NCI-H526 treated with DMSO at 0.1 percent for 48 hours (cell line): ENCODE data around the gene AGBL2.
"Not testable (repeated sequence)": the region's sequence is repeated elsewhere in the genome, so short reads cannot be mapped to it uniquely, and the experiment has no call there.

Experiments used
- DNase-seq: peaks from one replicate; lab custom pipeline; 2025; lab: John Stamatoyannopoulos, UW

The AGBL2 gene

GRCh38 chr11:47715082-47715669 lies at the start of gene AGBL2:
Gene AGBL2, minus strand, starts transcription at chr11:47715369. Its CDS starts 719 bp downstream, at chr11:47714650.
- peak; percentile 44 for DNase-seq

- not testable (repeated sequence) for DNase-seq
Observed at GRCh38 chr11:47759291-47759690, 44.1 kb upstream of the AGBL2 start.

DNA sequence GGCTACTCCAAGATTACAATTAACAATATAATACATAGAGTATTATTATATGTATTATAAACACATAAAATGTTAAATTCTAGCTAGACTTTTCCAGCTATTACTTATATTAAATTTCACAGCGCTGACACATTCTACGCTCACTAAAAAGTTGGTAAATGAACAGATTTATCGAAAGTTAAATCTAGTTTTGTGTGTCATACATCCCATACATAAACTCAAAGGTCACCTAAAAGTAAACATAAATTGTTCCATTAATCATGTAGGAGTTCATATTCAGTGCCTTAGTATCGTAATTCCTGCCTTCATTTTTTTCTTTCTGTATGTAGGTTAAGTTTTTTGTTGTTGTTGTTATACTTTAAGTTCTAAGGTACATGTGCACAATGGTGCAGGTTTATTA lies 41.0 kb upstream of the AGBL2 start:
- DNase-seq: no peak

DNA sequence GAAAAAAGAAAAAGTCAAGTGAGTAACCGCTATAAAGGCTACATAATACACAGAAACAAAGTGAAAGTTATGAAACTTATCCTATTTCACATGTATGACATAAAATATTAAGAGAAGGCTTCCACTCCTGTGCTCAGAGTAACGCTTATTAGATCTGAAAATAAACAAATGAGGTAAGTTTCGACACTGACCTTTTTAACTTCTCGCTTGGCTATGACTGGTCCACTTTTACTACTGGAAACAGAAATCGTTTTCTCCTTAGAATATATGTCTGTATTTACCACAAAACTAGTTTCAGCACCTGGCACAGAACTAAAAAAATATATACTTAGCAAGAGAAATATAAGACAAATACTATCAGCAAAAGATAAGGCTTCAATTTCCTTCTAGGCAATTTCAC lies 35.6 kb upstream of the AGBL2 start:
- DNase-seq: no peak

GRCh38 chr11:47742494-47742893 lies 27.3 kb upstream of the AGBL2 start:
- not testable (repeated sequence) for DNase-seq

- DNase-seq: not testable (repeated sequence)
Observed at GRCh38 chr11:47737817-47738216, 22.6 kb upstream of the AGBL2 start.

DNA sequence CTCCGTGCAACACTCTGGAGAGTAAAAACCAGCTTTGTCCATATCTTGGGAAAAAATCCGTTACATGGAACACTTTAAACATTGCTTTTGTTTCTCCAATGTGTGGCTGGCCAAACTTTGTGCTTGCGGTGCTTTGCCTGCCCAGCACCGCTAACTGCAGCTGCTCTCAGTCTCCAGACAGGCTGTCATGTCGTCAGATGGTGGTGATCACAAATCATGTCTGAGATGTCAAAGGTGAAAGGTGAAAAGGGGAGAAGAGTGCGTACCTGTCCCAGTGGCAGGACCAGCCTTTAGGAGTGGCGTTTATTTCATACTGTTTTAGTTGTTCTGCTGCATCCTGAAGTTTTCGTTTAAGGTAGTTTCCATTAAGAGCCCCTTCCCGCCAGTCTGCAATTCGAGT lies 17.1 kb upstream of the AGBL2 start:
- no peak for DNase-seq

GRCh38 chr11:47731475-47731874 lies 16.3 kb upstream of the AGBL2 start:
- no peak for DNase-seq

DNA sequence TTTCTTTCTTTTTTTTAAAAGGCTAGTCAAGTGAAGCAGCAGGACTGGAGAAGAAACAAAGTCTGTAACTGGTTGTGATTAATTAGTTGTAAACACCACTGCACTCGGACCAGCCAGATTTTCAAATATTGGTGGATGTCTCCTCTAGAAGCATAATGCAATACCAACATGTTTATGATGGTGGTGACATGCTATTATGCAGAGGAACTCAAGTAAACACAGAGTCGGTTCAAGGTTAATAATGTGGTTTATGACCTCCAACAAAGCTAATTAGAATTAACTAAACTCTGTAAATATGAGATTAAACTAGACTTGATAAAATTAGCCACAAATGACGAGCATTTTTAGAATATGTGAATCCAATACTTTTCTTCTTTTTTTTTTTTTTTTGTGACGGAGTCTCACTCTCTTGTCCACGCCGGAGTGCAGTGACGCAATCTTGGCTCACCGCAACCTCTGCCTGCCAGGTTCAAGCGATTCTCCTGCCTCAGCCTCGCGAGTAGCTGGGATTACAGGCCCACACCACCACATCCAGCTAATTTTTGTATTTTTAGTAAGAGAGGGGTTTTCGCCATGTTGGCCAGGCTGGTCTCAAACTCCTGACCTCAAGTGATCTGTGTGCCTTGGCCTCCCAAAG lies 11.8 kb upstream of the AGBL2 start:
- DNase-seq: no peak

GRCh38 chr11:47726118-47726442 lies 10.9 kb upstream of the AGBL2 start:
- DNase-seq: no peak

DNA sequence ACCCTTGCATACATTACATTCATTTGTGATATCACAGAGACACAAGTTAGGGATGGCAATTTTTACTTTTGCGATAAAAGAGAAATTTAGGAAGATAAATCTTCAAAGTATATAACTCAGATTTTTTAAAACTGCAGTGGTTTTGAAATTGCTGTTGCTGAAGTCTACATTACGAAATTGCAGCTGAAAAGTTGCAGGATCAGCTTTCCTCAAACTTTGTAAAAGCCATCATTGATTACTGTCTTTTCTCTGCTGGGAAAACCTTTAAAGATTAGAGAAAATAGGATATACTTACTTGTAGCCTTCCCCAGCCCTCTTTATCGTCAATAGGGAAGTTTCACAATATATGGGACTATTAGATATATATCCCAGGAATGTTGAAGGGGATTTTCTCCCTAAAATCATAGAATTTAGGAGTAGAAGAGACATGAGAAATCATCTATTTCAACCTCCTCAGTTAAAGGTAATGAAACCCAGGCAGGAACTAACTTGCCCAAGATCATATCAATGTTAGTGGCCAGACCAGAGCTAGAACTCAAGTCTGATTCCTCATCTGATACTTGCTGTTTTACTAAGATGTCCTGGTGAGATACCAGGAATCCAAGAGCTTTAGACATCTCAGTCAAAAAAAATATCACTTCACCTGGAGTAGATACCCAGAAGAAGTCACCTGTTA lies 10.4 kb upstream of the AGBL2 start:
- no peak for DNase-seq

DNA sequence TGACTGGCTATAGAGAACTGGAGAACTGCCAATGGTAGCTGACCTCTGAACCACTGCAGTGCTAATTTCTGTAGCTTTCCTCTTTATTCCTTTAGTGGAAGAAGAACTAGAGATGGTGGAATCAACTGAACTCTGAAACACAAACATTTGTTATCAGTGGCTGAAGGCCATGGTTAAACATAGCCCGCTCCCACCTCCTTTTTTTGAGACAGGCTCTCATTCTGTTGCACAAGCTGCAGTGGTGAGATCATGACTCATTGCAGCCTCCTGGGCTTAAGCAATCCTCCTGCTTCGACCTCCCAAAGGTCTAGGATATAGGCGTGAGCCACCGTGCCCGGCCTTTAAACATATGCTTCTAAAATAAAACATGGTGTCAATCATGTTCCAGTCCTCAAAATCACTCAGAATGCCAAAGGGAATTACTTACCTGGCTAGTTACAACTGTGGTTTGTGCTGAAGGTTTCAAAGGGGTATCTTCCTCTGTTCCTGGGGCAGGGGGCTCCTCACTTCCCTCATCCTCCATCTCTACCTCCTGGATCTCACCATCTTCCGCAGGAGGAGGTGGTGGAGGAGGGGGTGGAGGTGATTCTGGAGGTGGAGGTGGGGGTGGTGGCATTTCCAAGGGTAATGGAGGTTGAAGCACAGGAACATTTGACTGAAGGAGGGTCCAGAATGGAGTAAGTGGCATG lies 9.0 kb upstream of the AGBL2 start:
- no peak for DNase-seq

- DNase-seq: no peak
Observed at GRCh38 chr11:47723041-47723440, 7.9 kb upstream of the AGBL2 start.

- DNase-seq: no peak
Observed at GRCh38 chr11:47720651-47721050, 5.5 kb upstream of the AGBL2 start.

GRCh38 chr11:47716692-47717091 lies 1.5 kb upstream of the AGBL2 start:
- DNase-seq: no peak

DNA sequence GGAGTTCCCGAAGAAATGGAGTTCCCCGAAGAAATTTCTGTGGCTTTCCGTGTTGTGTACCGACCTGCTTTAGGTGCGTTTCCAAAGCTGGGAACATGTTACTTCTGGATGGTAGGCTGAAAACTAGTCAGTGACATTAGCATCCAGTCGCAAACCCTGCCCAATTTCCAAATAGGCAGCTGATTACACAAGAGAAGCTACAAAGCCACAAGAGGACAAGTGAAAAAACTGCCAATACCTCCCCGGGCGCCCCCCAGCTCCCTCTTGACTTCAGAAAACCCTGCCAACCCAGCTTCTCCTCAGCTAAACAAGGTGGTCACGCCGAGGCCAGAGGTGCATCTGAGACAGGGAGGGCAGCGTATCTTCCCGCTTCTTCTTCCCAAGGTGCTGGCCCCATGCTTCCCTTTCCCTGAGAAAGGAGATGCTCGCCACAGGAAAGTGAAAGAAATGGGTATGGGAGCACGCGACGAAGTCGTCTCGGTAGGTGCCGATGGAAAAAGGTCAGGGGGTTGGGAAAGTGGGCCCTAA lies 551 bp downstream of the AGBL2 start:
- DNase-seq: no peak

GRCh38 chr11:47711816-47712215 lies 3.4 kb downstream of the AGBL2 start:
- no peak for DNase-seq

DNA sequence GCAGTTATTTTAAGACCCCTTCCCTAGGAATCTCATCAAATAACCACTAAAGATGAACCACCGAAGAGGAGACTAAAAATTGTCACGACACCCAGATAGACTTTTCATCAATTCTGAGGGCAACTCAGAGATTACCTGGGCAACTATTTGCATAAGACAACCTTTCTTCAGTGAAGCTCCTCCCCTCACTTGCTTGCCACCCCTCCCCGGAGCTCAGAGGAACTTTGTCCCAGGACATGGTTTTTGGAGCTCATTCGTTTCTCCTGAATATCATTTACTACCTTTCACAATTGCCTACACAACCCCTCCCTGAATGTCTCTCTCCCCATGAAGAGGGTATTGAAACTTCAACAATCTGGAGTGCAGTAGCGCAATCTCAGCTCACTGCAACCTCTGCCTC lies 3.9 kb downstream of the AGBL2 start:
- no peak for DNase-seq

DNA sequence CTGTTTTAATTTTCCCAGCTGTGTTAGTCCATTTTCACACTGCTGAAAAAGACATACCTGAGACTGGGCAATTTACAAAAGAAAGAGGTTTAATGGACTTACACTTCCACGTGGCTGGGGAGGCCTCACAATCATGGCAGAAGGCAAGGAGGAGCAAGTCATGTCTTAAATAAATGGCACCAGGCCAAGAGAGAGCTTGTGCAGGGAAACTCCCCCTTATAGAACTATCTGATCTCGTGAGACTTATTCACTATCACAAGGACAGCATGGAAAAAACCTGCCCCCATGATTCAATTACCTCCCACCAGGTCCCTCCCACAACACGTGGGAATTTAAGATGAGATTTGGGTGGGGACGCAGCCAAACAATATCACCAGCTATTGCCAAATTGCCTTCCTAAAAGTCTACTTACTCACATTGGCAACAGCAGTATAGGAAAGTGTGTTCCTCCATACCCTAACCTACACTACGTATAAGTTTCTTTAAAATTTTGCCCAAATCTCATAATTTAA lies 7.8 kb downstream of the AGBL2 start:
- DNase-seq: not testable (repeated sequence)

GRCh38 chr11:47705721-47706120 lies 9.4 kb downstream of the AGBL2 start:
- no peak for DNase-seq

DNA sequence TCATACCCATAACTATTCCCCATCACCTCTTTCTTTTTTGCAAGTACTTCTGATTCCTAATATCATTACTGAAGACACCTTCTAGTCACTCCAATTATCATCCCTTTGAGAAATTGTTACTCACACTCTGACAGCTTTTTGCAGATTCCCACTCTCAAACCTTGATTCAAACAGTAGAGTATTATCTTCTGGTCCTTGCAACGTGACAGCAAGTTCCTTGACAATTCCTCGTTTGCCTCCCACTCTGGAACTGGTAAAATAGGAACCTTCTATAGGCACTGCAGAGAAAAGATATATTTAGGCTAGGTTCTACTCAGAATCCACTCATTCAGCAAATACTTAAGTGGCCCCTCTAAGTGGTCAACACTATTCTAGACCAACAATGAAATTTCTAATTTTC lies 23.2 kb downstream of the AGBL2 start:
- no peak for DNase-seq

DNA sequence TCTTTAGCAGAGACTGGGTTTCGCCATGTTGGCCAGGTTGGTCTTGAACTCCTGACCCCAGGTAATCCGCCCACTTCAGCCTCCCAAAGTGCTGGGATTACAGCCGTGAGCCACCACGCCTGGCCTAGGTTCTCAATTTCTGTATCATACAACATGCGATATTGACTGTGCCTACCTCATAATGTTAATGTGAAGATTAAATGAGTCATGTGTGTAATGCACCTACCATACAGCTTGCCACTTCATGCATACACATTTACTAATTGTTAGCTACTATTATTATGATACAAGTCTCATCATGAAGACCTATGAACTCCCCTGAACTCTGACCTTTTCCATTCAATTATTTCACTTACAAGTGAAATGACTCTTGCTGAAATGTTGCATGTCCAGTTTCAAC lies 25.7 kb downstream of the AGBL2 start:
- no peak for DNase-seq

DNA sequence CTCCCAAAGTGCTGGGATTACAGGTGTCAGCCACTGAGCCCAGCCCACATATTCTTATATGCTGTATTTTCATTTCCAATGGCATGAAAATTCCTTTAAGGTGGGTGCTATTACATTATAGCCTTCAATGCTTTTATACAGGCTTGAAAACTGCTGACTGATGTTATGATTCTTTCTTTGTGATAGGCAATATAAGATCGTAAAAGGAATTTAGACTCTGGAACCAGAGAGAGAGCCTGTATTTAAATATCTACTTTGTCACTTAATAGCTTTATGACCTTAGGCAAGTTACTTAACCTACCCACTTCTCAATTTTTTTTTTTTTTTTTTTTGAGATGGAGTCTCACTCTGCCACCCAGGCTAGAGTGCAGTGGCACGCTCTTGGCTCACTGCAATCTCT lies 26.2 kb downstream of the AGBL2 start:
- DNase-seq: no peak
